ENCODE data around the gene ADCY10.

Gene ADCY10

DNA sequence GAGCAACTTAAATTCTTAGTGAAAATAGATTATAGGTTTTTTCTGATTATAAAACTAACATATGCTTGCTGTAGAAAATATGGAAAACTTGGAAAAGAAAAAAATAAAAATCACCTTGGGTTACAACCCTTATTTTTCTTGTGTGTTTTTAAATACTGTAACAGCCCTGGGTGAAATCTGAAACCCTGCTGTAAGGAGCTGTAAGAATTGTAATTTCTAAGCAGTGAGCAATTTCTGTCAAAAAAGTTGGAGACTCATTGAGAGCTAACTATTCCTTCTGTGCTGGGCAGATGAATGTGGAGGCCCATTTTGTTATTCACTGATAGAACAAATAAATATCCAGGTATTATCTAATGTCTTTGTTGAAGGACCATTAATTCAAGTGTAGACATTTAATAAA is 42.6 kb downstream of the ADCY10 start:
- TF ChIP-seq POLR2AphosphoS5 (IDR thresholded peaks at IDR 0.05; ENCODE audit: low read depth, low read length) (no peak), TAF1 (IDR thresholded peaks at IDR 0.05; ENCODE audit: borderline replicate concordance, insufficient read depth, low read length) (no peak), FOXP2 (optimal IDR thresholded peaks at IDR 0.05; ENCODE audit: borderline replicate concordance, extremely low read depth, extremely low read length, insufficient read depth) (no peak), SIN3A (IDR thresholded peaks at IDR 0.05; ENCODE audit: borderline replicate concordance, insufficient read depth, low read length) (no peak)
- TF ChIP-seq, protein P1, sequence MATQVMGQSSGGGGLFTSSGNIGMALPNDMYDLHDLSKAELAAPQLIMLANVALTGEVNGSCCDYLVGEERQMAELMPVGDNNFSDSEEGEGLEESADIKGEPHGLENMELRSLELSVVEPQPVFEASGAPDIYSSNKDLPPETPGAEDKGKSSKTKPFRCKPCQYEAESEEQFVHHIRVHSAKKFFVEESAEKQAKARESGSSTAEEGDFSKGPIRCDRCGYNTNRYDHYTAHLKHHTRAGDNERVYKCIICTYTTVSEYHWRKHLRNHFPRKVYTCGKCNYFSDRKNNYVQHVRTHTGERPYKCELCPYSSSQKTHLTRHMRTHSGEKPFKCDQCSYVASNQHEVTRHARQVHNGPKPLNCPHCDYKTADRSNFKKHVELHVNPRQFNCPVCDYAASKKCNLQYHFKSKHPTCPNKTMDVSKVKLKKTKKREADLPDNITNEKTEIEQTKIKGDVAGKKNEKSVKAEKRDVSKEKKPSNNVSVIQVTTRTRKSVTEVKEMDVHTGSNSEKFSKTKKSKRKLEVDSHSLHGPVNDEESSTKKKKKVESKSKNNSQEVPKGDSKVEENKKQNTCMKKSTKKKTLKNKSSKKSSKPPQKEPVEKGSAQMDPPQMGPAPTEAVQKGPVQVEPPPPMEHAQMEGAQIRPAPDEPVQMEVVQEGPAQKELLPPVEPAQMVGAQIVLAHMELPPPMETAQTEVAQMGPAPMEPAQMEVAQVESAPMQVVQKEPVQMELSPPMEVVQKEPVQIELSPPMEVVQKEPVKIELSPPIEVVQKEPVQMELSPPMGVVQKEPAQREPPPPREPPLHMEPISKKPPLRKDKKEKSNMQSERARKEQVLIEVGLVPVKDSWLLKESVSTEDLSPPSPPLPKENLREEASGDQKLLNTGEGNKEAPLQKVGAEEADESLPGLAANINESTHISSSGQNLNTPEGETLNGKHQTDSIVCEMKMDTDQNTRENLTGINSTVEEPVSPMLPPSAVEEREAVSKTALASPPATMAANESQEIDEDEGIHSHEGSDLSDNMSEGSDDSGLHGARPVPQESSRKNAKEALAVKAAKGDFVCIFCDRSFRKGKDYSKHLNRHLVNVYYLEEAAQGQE (IDR thresholded peaks at IDR 0.05; ENCODE audit: insufficient read depth in 1 of 2, low read depth in 2 of 2, low read length in 2 of 2): no peak

DNA sequence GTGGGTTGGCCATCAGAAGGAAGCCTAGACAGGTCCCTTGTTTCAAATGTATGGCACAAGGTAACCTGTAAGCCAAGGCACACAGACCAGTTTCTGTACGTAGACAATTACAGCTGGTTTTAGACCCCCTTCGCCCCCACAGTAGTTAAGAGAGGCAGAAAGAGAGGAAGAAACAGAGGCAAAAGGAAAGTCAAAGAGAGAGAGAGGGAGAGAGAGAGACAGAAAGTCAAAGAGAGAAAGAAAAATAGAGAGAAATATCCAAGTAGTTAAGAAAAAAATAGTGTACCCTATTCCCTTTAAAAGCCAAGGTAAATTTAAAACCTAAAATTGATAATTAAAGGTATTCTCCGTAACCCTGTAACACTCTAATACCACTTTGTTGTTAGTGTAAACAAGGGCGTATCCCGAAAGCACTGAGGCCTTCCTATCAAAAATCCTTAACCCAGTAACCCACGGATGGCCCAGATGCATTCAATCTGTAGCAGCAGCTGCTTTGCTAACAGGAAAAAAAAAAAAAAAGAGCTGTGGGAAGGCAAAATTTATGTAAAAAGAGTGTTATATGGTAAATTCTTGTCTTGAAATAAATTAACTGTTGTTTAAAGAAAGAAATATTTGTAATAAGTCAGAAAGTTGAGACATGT is 49.4 kb downstream of the ADCY10 start:
- TF ChIP-seq POLR2AphosphoS5 (IDR thresholded peaks at IDR 0.05; ENCODE audit: low read depth, low read length) (no peak), FOXP2 (optimal IDR thresholded peaks at IDR 0.05; ENCODE audit: borderline replicate concordance, extremely low read depth, extremely low read length, insufficient read depth) (no peak), SIN3A (IDR thresholded peaks at IDR 0.05; ENCODE audit: borderline replicate concordance, insufficient read depth, low read length) (no peak)
- TF ChIP-seq, protein P1 (IDR thresholded peaks at IDR 0.05; ENCODE audit: insufficient read depth in 1 of 2, low read depth in 2 of 2, low read length in 2 of 2): no peak

DNA sequence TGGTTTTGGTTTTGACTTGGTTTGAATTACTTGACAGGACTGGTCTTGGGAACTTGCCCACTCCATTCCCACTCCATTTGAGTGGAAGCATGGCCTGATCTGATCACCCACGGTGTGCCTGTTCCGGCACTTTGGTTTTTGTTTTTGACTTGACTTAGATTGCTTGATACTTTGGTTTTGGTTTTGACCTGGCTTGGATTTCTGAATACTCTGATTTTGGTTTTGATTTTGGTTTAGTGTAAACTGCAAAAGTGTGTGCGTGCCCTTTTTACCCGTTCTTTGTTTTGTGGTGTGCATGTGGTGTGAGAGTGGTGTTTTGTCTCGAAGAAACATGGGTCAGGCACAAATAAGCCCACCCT is 50.0 kb downstream of the ADCY10 start:
- no peak for TF ChIP-seq FOXP2 (optimal IDR thresholded peaks at IDR 0.05; ENCODE audit: borderline replicate concordance, extremely low read depth, extremely low read length, insufficient read depth)
- TF ChIP-seq SIN3A (IDR thresholded peaks at IDR 0.05; ENCODE audit: borderline replicate concordance, insufficient read depth, low read length): no peak
- TF ChIP-seq TAF1 (IDR thresholded peaks at IDR 0.05; ENCODE audit: borderline replicate concordance, insufficient read depth, low read length): no peak
- no peak for TF ChIP-seq POLR2AphosphoS5 (IDR thresholded peaks at IDR 0.05; ENCODE audit: low read depth, low read length)
- TF ChIP-seq, protein P1 (IDR thresholded peaks at IDR 0.05; ENCODE audit: insufficient read depth in 1 of 2, low read depth in 2 of 2, low read length in 2 of 2): no peak

DNA sequence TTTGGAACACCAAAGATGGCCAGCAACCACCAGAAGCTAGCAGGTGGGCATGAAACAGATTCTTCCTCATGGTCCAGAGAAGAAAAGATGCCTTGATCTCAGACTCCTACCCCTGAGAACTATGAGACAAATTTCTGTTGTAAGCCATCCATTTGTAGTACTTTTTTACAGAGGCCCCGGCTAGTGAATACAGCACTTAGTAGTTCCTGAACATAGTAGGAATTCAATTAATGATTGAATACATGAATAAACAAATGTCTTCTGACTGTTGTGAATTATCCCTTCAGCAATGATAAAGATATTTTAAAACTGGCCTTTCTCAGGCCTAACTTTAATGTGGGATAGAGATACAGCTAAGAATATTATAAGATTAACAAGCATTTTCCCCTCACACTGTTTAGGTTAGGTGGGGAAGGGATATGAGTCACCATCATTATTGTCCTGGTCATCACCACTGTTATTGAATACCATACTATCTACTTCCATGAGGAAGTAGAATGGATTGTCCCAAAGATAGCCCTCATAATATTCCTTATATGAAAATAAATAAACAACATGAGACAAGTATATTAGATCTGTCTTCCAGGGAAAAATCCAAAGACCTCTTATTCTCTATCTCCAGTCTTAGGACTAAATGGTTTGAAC is 51.4 kb downstream of the ADCY10 start:
- TF ChIP-seq POLR2AphosphoS5 (IDR thresholded peaks at IDR 0.05; ENCODE audit: low read depth, low read length) (no peak), SIN3A (IDR thresholded peaks at IDR 0.05; ENCODE audit: borderline replicate concordance, insufficient read depth, low read length) (no peak)

DNA sequence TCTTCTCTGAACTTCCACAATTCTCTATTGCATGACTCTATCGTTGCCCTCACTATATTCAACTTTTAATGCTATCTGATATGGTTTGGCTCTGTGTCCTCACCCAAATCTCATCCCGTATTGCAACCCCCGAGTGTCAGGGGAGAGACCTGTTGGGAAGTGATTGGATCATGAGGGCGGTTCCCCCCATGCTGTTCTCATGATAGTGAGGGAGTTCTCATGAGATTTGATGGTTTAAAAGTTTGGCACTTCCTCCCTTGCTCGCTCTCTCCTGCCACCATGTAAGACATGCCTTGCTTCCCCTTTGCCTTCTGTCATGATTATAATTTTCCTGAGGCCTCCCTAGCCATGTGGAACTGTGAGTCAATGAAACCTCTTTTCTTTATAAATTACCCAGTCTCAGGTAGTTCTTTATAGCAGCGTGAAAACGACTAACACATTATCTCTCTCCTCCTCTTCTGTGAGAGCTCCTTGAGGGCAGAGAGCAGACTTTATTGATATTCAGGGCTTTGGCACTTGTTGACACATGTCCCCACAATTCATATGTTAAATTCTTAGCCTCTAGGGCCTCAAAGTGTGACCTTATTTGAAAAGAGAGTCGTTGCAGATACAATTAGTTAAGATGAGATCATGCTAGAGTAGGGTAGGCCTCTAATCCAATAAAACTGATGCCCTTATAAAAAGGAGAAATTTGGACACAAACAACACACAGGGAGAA is 52.1 kb downstream of the ADCY10 start:
- TF ChIP-seq, protein P1 (IDR thresholded peaks at IDR 0.05; ENCODE audit: insufficient read depth in 1 of 2, low read depth in 2 of 2, low read length in 2 of 2): no peak
- TF ChIP-seq SIN3A (IDR thresholded peaks at IDR 0.05; ENCODE audit: borderline replicate concordance, insufficient read depth, low read length): no peak
